Lung (tissue), 12 donors: ENCODE data around the gene SYNC. TPM values are rescaled to one million over a fixed set of nuclear protein-coding genes. Genes with fewer than 3 reads are reported as not detected.

Experiments used
- ATAC-seq: fragments of 200-7000 bp; cut with Tn5 transposase; one replicate; pipeline ENCODE4 v1.9.1; 2020; ENCODE audit warnings: moderate number of reproducible peaks; ENCODE audit not compliant: insufficient read depth, low FRiP score
- DNase-seq, 3 donors: peaks; one replicate each; pipeline ENCODE4 v3.0.0-alpha.2; 2013 to 2017
- H3K27ac ChIP-seq, 2 donors: one replicate each; pipeline ENCODE4 v1.5.1; 2013; ENCODE audit warnings: mild to moderate bottlenecking in 2 of 2, moderate library complexity in 2 of 2, control low read depth in 1 of 2, inconsistent platforms in 1 of 2, low read depth in 1 of 2, low read length in 1 of 2
- H3K27me3 ChIP-seq, 3 donors: one replicate each; pipeline ENCODE4 v1.5.1; 2013; ENCODE audit warnings: low read length in 2 of 3; ENCODE audit not compliant: control insufficient read depth in 3 of 3, insufficient read depth in 3 of 3
- H3K36me3 ChIP-seq, 4 donors: one replicate each; pipeline ENCODE4 v1.5.1; 2013; ENCODE audit warnings: low read length in 4 of 4, mild to moderate bottlenecking in 1 of 4, moderate library complexity in 1 of 4; ENCODE audit not compliant: control insufficient read depth in 4 of 4, insufficient read depth in 4 of 4
- H3K4me1 ChIP-seq, 5 donors: one replicate each; pipeline ENCODE4 v1.5.1; 2013; ENCODE audit warnings: low read length in 5 of 5, mild to moderate bottlenecking in 2 of 5, moderate library complexity in 1 of 5; ENCODE audit not compliant: control insufficient read depth in 5 of 5, insufficient read depth in 5 of 5
- H3K4me3 ChIP-seq: one replicate; pipeline ENCODE4 v1.5.1; 2013; ENCODE audit warnings: mild to moderate bottlenecking, control low read depth, moderate library complexity
- H3K9ac ChIP-seq, 2 donors: one replicate each; pipeline ENCODE4 v1.5.1; 2013; ENCODE audit warnings: low read length in 2 of 2, control low read depth in 1 of 2; ENCODE audit not compliant: insufficient read depth in 1 of 2
- H3K9me3 ChIP-seq, 4 donors: one replicate each; pipeline ENCODE4 v1.5.1; 2013; ENCODE audit warnings: low read length in 3 of 4, mild to moderate bottlenecking in 1 of 4, moderate library complexity in 1 of 4; ENCODE audit not compliant: control insufficient read depth in 4 of 4, insufficient read depth in 3 of 4
- CTCF ChIP-seq: IDR thresholded peaks from 2 replicates; pipeline ENCODE4 v1.5.1; 2012; ENCODE audit warnings: mild to moderate bottlenecking; ENCODE audit errors: control extremely low read depth, extremely low read depth
- WGBS, 2 donors: extraction: QIAGEN DNeasy Blood & Tissue Kit; methylation state at CpG; one replicate each; pipeline ENCODE4 v1.1.7; 2013; 5-methylcytosine and 5-hydroxymethylcytosine counted together
- polyA plus RNA-seq, 2 donors: library from polyadenylated mRNA; stranded (reverse); fragments of 200-250 nt; gene quantifications; one replicate each; pipeline ENCODE4 v1.2.1, GENCODE V29; 2013
- total RNA-seq, 2 donors: library from RNA; depleted of rRNA in 1 of 2; stranded (reverse); fragments of >200 nt in 1 of 2; gene quantifications; one replicate each; pipeline ENCODE4 v1.2.1, GENCODE V29; 2014 to 2021
- donor health status: control.
- donor health status: control.
- donor health status: Bipolar disorder and iron deficiency.
- donor health status: healthy.
- donor health status: DM: yes; HTN: yes; CAD: no.

Gene SYNC
- total and polyA plus RNA-seq, 4 donors, result 2.0 to 15.4 (median 5.7) TPM

DNA sequence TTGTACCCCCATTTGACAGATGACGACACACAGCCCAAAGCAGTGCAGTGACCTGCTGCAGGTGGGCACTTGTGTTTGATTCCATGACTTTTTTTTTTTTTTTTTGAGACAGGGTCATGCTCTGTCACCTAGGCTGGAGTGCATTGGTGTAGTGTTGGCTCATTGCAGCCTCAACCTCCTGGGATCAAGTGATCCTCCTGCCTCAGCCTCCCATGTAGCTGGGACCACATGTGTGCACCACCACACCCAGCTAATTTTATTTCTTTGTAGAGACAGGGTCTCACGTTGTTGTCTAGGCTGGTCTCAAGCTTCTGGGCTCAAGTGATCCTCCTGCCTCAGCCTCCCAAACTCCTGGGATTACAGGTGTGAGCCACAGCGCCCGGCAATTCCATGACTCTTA is 14.9 kb upstream of the SYNC start:
- Histone ChIP-seq H3K4me3 (no peak overlapping the region), H3K36me3 (no peaks in the 10 kb centered on the region), H3K27ac (peak overlapping the region in 1 of 2 donors; percentile 3), H3K27me3 (no peaks in the 10 kb centered on the region), H3K4me1 (peaks cover 0 to 8% (median under 1%) of the 10 kb centered on the region in 5 donors), H3K9ac (no peak overlapping the region), H3K9me3 (no peaks in the 10 kb centered on the region)
- ATAC-seq, result no peak
- no peak for TF ChIP-seq CTCF
- no peak for DNase-seq
- WGBS, 2 donors, result 90 to 94% methylated on average over 4 of the region's 4 CpGs

DNA sequence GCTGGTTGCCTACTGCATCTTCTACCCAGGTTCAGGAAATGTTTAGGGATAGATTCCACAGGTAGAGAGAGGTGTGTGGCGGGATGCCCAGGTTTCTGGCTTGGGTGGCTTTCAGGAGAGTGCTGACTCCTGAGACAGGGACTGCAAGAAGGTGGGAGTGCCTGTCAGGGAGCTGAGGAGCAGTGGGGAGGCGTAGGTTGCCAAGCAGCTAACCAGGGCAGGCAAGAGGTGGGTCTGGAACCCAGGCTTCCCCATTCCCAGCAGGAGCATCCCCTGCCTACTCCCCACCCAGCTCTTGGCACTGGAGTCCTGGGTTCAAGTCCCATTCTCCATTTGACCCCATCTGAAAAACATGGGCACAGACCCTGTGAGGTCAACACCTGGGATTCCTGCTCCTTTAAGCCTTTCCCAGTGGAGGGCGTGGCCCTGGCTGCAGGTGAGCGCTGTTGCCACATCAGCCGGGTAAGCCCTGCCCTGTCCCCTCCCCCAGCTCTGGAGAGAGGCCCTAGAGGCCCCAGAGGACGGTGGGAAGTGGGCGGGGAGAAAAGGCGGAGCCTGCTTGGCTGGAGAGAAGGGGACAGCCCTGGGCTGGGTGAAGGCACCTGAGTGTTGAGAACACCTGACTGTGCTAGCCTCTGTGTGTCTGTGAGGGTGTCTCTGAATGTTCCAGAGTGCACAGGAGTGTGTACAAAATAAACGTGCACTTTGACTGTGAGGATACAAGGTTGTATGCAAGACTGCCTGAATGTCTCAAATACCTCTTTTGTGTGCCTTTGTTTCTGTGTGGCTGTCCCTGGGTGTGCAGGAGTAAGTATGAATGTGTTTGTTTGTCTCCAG is 14.0 kb upstream of the SYNC start:
- no peak overlapping the region for H3K4me3 ChIP-seq
- 28 to 31% methylated on average over 9 of the region's 9 CpGs for WGBS, 2 donors
- peak overlapping the region in 1 of 2 donors; percentile 44 for H3K27ac ChIP-seq
- TF ChIP-seq CTCF, result no peak
- H3K36me3 ChIP-seq, result no peaks in the 10 kb centered on the region
- ATAC-seq (peak; percentile 68), DNase-seq (peak; percentile 79 to 91 (median 90))
- H3K4me1 ChIP-seq, result peaks cover 0 to 8% (median 2%) of the 10 kb centered on the region in 5 donors
- H3K9ac ChIP-seq, result no peak overlapping the region
- H3K27me3 ChIP-seq, result no peaks in the 10 kb centered on the region
- no peaks in the 10 kb centered on the region for H3K9me3 ChIP-seq

DNA sequence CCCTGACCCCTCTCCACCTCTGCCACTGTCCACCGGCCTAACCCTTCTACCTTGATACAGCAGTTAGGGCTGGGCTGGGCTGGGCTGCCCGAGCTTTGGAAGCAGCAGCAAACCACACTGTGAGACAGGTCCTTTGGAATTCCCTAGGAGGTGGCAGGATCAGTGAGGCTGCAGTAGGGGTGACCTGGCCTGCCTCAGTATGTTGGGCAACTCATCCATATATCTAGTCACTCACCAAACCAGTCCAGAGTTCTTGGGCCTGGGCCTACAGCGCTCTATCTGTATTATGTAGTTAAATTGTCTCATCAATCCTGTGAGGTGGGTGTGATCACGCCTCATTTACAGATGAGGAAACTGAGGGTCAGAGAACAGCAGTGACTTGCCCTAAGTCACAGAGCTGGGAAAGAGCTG is 13.3 kb upstream of the SYNC start:
- WGBS, 2 donors, result 92 to 96% methylated on average over 4 of the region's 4 CpGs
- Histone ChIP-seq H3K27ac (peak overlapping the region in 1 of 2 donors; percentile 44), H3K4me3 (no peak overlapping the region), H3K4me1 (peaks cover 0 to 8% (median 2%) of the 10 kb centered on the region in 5 donors), H3K9me3 (no peaks in the 10 kb centered on the region), H3K36me3 (no peaks in the 10 kb centered on the region), H3K9ac (no peak overlapping the region), H3K27me3 (no peaks in the 10 kb centered on the region)
- ATAC-seq (no peak), DNase-seq (no peak)
- TF ChIP-seq CTCF, result no peak
